Retina (tissue), 1 donor: ENCODE data around the gene PAWR.

Experiments
- DNase-seq: peaks from one replicate; pipeline ENCODE4 v3.0.0-alpha.2; 2016

PAWR gene

DNA sequence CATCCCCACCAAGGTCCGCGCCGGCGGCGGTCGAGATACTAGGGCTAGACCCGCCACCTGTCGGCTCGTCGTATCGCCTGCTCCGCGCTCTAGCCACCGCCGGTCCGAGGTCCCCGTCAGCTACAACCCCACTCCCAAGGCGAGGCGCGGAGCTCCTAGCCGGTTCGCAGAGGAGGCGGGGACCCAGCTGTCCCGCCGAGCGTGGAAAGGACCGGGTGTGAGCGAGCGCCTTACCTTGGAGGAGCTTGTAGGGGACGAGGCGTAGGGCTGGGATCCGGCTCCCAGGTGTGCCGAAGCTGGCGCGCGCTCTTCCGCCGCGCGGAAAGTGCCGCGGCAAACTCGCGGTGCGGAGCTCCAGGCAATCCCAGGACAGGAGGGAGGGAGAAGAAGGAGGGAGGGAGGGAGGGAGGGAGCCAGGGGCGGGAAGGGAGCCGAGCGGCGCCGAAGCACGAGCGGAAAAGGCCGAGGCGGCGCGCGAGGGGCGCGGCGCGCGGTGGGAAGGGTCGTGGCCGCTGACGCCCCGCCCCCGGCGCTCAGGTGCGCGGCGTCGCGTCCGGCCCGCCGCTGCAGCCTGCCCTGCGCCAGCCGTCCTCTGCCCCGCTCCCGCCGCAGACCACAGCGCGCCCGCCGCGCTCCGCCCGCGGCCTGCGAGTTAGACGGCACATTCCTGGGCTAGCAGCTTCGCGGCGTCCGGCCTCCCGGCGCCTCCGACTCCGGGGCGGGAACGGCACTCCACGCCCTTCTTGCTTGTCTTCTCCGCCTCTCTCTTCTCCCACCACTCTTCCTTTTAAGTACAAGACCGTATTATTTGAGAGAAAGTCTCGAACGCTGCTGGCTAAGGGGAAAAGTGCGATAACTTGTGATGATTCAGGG, at the start of gene PAWR:
PAWR (minus strand) TSS at position 327 of the 873 bp plus-strand sequence. CDS start 720 bp downstream, outside the sequence.
- DNase-seq: peak; percentile 77

- DNase-seq: peak; percentile 23
Observed at GRCh38 chr12:79737875-79738718, 47.3 kb upstream of the PAWR start.

GRCh38 chr12:79732638-79733037, 41.9 kb upstream of the PAWR start:
- DNase-seq: no peak

DNA sequence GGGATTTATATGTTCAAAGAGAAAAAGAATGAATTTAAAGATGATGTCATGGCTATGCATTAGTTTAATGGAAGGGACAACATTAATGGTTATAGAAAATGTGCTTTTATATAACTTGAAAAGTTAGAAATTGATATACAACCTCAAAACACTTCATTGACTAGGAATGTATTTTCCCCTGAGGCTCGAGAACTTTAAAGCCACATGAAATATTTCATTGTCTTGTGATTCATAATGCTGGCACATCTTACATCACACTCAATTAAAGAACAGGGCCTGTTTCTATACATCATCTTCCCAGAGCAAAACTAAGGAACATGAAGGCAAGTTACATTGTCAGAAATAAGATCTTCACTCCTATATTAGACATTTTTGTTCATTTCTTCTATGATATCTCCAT, 35.2 kb upstream of the PAWR start:
- no peak for DNase-seq

DNA sequence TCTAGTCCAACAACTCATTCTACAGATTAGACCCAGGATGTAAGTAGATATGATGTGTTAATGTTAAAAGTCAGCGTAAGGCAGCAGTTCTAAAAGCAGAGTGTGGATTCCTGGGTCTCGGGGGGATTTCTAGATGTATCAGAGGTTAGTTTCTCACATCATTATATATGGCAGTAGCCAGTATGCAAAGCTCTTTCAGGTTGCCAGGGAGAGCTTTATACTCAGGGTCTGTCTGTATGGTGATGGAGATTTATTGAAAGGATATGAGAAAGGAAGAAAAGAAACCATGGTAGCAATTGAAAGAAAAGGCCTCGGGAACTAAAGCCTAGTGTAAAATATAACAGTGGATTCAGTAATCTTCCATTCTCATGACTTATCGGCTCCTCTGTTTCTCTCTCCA, 26.2 kb upstream of the PAWR start:
- no peak for DNase-seq

DNA sequence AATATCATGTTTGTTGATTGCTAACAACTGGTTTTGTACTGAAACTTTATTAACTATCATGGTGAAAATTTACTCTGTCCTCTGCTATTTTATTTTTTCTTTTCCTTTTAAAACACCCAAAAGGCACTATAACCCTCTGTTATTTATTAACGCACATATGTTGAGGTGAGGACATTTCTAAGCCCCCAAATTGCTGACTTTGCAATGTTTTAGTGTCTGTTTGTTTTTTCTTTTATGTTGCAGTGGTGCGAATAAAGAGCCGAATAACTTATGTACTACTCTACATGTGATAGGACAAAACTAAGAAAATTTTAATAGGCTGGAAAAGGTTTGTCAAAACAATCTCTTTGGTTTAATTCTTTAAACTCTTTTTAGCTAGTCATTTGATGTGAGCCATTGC, 24.5 kb upstream of the PAWR start:
- DNase-seq: no peak

DNA sequence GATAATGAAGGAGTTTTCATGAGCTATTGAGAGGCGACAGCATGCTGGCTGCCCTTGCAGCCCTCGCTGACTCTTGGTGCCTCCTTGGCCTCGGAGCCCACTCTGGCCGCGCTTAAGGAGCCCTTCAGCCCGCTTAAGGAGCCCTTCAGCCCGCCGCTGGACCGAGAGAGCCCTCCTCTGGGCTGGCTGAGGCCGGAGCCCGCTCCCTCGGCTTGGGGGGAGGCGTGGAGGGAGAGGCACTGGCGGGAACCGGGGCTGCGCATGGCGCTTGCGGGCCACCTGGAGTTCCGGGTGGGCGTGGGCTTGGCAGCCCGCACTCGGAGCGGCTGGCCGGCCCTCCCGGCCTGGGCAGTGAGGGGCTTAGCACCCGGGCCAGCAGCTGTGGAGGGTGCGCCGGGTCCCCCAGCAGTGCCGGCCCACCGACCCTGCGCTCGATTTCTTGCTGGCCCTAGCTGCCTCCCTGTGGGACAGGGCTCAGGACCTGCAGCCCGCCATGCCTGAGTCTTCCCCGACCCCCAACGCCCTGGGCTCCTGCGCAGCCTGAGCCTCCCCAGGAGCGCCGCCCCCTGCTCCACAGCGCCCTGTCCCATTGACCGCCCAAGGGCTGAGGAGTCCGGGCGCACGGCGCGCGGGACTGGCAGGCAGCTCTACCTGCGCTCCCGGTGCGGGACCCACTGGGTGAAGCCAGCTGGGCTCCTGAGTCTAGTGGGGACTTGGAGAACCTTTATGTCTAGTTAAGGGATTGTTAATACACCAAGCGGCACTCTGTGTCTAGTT, 20.1 kb upstream of the PAWR start:
- DNase-seq: peak; percentile 13

DNA sequence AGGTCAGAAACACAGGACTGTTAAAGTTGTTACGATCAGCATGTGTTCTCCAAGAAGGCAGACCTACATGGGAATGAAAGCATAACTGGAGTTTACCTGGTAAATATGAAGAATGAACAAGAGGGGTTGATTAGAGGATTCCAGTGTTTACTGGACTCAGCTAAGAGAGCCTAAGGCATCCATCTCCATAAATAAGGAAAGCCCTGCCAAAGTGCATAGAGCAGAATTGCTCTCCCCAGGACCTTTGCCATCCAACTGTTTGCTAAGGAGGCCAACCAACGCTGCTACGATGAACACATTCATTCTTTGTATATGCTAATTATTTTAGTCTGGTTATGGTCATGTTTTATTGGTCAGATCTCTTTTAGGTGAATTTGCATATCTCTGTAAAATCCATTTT, 17.1 kb upstream of the PAWR start:
- DNase-seq: no peak

DNA sequence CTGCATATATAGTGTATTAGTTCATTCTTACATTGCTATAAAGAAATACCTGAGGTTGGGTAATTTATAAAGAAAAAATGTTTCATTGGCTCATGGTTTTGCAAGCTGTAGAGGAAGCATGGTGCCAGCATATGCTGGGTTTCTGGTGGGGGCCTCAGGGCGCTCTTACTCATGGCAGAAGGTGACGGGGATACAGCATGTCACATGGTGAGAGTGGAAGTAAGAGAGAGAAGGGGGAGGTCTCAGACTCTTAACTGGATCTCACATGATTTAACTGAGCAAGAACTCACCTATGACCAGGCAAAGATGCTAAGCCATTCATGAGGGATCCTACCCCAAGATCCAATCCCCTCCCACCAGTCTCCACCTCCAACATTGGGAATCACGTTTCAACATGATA, 15.9 kb upstream of the PAWR start:
- DNase-seq: no peak

DNA sequence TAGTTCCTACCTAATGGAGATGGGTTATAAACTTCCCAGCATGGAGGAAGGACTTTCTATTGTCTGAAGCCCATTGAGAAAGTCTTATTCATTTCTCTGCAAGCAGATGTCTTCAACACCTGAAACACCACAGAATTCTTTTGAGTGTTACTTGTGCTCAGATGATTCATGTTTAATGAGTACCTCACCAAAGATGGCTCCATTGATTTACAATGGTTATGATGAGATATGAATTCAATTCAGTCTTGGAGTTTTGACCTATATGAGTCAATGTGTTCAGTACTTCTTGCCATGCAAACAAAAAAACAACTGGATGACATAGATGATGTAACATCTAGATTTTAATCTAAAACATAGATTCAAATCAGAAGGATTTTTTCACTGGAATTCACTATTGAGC, 15.4 kb upstream of the PAWR start:
- DNase-seq: no peak

DNA sequence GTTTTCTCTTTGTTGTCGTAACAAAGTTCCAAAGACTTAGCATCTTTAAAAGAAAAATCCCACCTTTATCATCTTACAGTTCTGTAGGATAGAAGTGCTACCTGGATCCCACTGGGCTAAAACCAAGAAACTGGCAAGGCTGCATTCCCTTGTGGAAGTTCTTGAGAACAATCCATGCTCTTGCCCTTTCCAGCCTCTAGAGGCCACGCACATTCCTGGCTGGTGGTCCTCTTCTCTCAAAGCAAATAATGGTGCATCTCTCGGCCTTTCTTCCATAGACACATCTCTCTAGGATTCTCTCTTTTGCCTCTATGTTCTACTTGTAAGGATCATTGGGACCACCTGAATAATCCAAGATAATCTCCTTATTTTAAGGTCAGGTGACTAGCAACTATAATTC, 8.2 kb upstream of the PAWR start:
- DNase-seq: no peak

DNA sequence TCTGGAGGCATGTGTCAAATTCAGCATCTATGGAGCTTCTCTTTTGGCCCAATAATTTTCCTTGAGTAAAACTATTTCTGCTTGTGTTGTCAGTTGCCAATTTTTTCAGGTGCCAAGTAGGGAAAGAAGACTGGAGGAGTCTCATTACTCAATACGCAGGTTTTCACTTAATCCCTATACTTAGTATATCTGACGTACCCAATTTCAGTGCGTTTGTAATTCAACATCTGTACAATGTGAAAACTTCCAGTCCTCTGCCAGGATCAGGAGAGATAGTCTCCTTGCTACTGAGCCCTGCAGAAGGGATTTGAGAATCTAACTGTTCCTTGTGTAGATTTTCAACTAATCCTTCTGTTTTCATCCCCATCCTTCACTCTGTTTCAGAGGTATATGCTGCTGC, 5.7 kb upstream of the PAWR start:
- DNase-seq: no peak

DNA sequence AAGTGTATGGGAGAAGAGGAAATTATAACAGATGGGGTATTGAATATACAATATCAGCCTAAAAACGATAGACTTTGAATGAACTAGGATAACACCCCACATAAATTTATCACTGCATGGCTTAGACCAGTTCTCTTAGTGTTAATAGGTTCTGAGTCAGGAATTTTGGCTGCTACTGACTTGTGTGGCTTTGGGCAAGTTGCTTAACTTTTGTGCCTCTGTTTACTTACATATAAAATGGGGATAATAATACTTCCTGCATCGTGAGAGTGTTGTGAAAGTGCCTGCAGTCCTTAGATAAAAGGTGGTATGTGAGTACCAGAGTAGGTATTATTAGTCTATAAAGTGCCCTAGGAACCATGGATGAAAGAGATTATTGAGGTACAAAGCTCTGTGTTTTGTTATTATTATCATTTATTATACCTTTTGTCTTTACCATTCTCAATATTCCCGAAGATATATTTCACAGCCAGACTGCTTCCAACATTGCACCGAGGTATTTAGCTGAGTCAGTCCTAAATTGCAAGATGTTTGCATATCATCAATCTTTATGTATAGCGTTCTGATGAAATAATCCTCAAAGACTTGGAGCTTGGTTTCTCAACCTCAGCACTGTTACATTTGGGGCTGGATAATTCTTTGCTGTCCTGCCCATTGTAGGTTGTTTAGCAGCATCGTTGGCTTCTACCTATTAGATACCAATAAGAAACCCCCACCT, 2.3 kb upstream of the PAWR start:
- DNase-seq: no peak

DNA sequence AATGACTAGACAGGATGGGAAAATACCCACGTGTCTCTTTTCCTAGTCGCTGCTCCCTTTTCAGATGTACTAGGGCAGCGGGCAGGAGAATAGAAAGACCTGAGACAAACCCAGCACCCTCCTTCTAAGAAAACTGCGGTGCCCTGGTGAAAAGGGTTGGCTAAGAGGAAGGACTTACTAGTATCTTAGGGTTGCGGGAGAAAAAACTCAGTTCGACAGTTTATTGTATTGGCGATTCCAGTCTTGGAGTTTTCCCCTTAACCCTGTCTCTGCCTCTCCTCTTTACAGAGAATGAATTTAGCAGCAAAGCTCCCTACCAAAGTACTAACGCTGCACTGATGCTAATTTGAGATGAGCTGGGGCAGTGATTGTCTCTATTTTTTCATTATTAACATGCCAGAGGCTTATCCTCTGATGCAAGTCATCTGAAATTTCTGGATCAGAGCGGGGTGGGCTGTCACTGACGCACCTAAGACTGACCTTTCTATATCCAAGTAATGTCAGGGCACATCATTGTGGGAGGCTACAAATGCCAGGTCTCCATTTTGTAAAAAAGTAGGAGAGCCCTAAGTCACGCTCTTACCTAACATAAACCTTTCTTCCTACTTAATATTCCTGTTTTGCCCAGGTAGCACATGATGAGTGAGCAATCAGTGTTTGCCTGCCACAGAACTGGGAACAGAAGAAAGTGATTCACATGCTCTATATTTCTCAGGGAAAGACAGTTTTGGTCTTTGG, 916 bp upstream of the PAWR start:
- no peak for DNase-seq

GRCh38 chr12:79690142-79690637, 574 bp downstream of the PAWR start:
- DNase-seq: peak; percentile 87

DNA sequence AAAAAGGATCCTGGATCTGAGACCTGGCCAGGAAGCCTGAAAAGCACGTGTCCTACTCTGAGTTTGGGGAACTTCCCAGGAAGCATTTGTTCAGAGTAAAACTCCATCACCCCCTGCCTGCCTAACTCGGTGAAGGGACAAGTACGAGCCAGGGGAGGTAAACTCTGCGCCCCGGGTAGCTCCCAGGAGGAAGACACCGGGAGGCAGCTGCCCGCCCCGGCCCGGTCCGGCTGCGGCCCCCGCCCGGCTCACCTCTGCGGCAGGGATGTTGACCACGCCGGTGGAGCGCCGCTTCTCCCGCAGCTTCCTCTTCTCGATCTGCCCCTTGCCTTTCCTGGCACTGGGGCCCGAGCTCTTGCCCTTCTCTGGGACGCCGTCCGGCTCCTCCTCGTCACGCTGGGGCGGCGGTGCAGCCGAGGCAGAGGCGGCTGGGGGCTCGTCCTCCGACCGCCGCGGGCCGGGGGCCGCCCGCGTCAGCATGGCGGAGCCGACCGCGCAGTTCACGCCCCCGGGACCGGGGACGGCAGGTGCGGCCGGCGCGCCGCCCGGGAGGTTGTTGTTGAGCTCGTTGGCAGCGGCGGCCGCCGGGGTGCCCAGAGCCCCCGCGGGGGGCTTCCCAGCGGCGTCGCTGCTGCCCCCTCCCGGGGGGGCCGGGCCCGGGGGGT, 1.2 kb downstream of the PAWR start:
- DNase-seq: peak; percentile 74

DNA sequence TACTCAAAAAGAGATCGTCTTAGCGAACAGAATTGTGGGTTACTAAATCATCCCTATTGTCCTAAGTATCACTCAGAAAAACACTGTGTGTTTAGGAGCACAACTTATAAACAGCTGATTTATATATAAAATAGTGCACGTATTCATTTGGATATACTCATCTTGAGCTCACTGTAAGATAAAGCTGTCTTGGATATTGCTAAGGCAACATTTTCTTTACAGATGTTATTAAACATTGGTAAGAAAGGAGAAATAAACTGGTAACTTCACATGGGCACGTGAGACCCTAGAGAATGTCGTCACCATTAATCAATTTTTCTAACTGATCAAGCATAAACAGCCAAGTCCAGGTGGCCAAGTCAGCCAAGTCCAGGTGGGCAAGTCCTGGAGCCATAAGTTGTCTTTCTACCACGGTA, 1.7 kb downstream of the PAWR start:
- DNase-seq: no peak

GRCh38 chr12:79688376-79689060, 2.2 kb downstream of the PAWR start:
- no peak for DNase-seq

- peak; percentile 11 for DNase-seq
Observed at GRCh38 chr12:79687711-79688260, 3.0 kb downstream of the PAWR start.

DNA sequence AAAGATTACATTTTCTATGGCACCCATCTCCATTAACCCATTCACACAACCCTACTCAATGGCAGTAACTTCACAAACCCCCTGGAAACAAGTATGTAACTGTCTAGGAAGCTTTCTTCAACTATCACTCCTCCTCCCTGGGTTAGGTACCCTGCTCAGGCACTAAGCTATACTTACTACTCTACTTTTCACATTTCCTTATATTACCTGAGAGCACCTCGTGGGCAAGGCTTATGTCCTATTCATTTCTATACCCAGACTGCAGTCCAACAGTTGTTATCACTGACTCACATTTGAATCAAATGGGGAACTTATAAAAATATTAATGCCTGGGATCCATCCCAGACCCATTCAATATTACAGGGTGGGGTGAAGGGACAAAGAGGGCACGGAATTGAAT, 4.6 kb downstream of the PAWR start:
- DNase-seq: no peak
